ENCODE data around the gene GCSAM.

GRCh38 chr3:112074616-112075497, 58.2 kb downstream of the GCSAM start:
- TF ChIP-seq EZH2 (IDR thresholded peaks at IDR 0.05; ENCODE audit: low read length, unreplicated experiment): no peak
- TF ChIP-seq CTCF (conservative IDR thresholded peaks at IDR 0.05; ENCODE audit: low read depth, low read length): no peak
- no peak for TF ChIP-seq EZH2phosphoT487 (IDR thresholded peaks at IDR 0.05; ENCODE audit: borderline replicate concordance, low read length)

All from PC-3 (cell line).